ENCODE results near the gene TNS2.
A peak's percentile ranks its signal among the peaks of the same experiment; 100 is the strongest.

The TNS2 gene

GRCh38 chr12:53065470-53065869, 15.6 kb downstream of the TNS2 start:
- H3K36me3 ChIP-seq (ENCODE audit: insufficient read depth, low read length), result peaks cover 30% of the 10 kb centered on the region

GRCh38 chr12:53065975-53066931, 16.4 kb downstream of the TNS2 start:
- H4K20me1 ChIP-seq (ENCODE audit: insufficient read depth, low read length), result peaks cover 4% of the 10 kb centered on the region; the same call in 1 of the 2 replicates
- no peak overlapping the region for H3K4me2 ChIP-seq (ENCODE audit: insufficient read depth, low read length)
- H3K9me3 ChIP-seq (ENCODE audit: insufficient read depth, low read length, severe bottlenecking), result no peaks in the 10 kb centered on the region
- peak; percentile 75 for ATAC-seq (ENCODE audit: insufficient read depth, low read depth)
- H3K36me3 ChIP-seq (ENCODE audit: insufficient read depth, low read length), result peaks cover 38% of the 10 kb centered on the region
- H2AFZ ChIP-seq (ENCODE audit: low read depth, low read length), result no peak overlapping the region
- no peak overlapping the region for H3K27ac ChIP-seq (ENCODE audit: low read length)
- no peaks in the 10 kb centered on the region for H3K4me1 ChIP-seq (ENCODE audit: insufficient read depth, low read length)
- peak; percentile 60 for DNase-seq
- H3K9ac ChIP-seq (ENCODE audit: low read depth, low read length), result no peak overlapping the region
- H3K4me3 ChIP-seq (ENCODE audit: low read depth in 1 of 2, low read length in 2 of 2), result no peak overlapping the region
- no peaks in the 10 kb centered on the region for H3K27me3 ChIP-seq (ENCODE audit: insufficient read depth, low read length, poor library complexity)
- TF ChIP-seq EZH2 (IDR thresholded peaks at IDR 0.05; ENCODE audit: borderline replicate concordance, low read depth, low read length, severe bottlenecking) (no peak), CTCF (IDR thresholded peaks at IDR 0.05; ENCODE audit: borderline replicate concordance, extremely low read depth, low read length, poor library complexity, severe bottlenecking) (peak; percentile 88)
- no peaks in the 10 kb centered on the region for H3K79me2 ChIP-seq (ENCODE audit: insufficient read depth, low read length)

More at GRCh38 chr12:53065470-53065869, 15.6 kb downstream of the TNS2 start:
- Histone ChIP-seq H3K27me3 (ENCODE audit: insufficient read depth, low read length, poor library complexity) (no peaks in the 10 kb centered on the region), H2AFZ (ENCODE audit: low read depth, low read length) (no peak overlapping the region), H3K9me3 (ENCODE audit: insufficient read depth, low read length, severe bottlenecking) (no peaks in the 10 kb centered on the region), H3K4me3 (ENCODE audit: low read depth in 1 of 2, low read length in 2 of 2) (no peak overlapping the region), H3K79me2 (ENCODE audit: insufficient read depth, low read length) (no peaks in the 10 kb centered on the region), H4K20me1 (ENCODE audit: insufficient read depth, low read length) (peaks cover 4% of the 10 kb centered on the region; the same call in 1 of the 2 replicates), H3K4me2 (ENCODE audit: insufficient read depth, low read length) (no peak overlapping the region), H3K4me1 (ENCODE audit: insufficient read depth, low read length) (no peaks in the 10 kb centered on the region), H3K27ac (ENCODE audit: low read length) (no peak overlapping the region), H3K9ac (ENCODE audit: low read depth, low read length) (no peak overlapping the region)
- ATAC-seq (ENCODE audit: insufficient read depth, low read depth) (no peak), DNase-seq (no peak)
- TF ChIP-seq CTCF (IDR thresholded peaks at IDR 0.05; ENCODE audit: borderline replicate concordance, extremely low read depth, low read length, poor library complexity, severe bottlenecking) (no peak), EZH2 (IDR thresholded peaks at IDR 0.05; ENCODE audit: borderline replicate concordance, low read depth, low read length, severe bottlenecking) (no peak)

- H3K9me3 ChIP-seq (ENCODE audit: insufficient read depth, low read length, severe bottlenecking), result no peaks in the 10 kb centered on the region
- no peak overlapping the region for H3K27ac ChIP-seq (ENCODE audit: low read length)
- H3K79me2 ChIP-seq (ENCODE audit: insufficient read depth, low read length), result no peaks in the 10 kb centered on the region
- H3K9ac ChIP-seq (ENCODE audit: low read depth, low read length), result no peak overlapping the region
- DNase-seq, result no peak
- peaks cover 40% of the 10 kb centered on the region for H3K36me3 ChIP-seq (ENCODE audit: insufficient read depth, low read length)
- H2AFZ ChIP-seq (ENCODE audit: low read depth, low read length), result no peak overlapping the region
- H3K27me3 ChIP-seq (ENCODE audit: insufficient read depth, low read length, poor library complexity), result no peaks in the 10 kb centered on the region
- no peak for ATAC-seq (ENCODE audit: insufficient read depth, low read depth)
- peaks cover 4% of the 10 kb centered on the region; the same call in 1 of the 2 replicates for H4K20me1 ChIP-seq (ENCODE audit: insufficient read depth, low read length)
- no peak overlapping the region for H3K4me3 ChIP-seq (ENCODE audit: low read depth in 1 of 2, low read length in 2 of 2)
- H3K4me1 ChIP-seq (ENCODE audit: insufficient read depth, low read length), result no peaks in the 10 kb centered on the region
- no peak overlapping the region for H3K4me2 ChIP-seq (ENCODE audit: insufficient read depth, low read length)
- TF ChIP-seq EZH2 (IDR thresholded peaks at IDR 0.05; ENCODE audit: borderline replicate concordance, low read depth, low read length, severe bottlenecking) (no peak), CTCF (IDR thresholded peaks at IDR 0.05; ENCODE audit: borderline replicate concordance, extremely low read depth, low read length, poor library complexity, severe bottlenecking) (no peak)
These were observed 17.5 kb downstream of the TNS2 start for GRCh38 chr12:53067074-53067992.

Data from DND-41 (cell line).